Cardiac muscle cell (in vitro differentiated cells and primary cell): ENCODE measurements around the gene LTA4H. TPM values are rescaled to one million over a fixed set of nuclear protein-coding genes. Genes with fewer than 3 reads are reported as not detected.

ENCODE experiments used
- DNase-seq, 2 donors: peaks; one replicate each; pipeline versions ENCODE4 v3.0.0 to v3.0.0-alpha.2; 2010 to 2017; ENCODE audit warnings: low read depth in 1 of 2, low spot score in 1 of 2
- H3K27ac ChIP-seq: fragments of 200-600 bp; sonication (generic); 2 replicates; pipeline ENCODE4 v1.5.1; 2016
- H3K27me3 ChIP-seq: fragments of 200-600 bp; sonication (generic); 2 replicates; pipeline ENCODE4 v1.6.0; 2016; ENCODE audit warnings: control low read depth
- H3K36me3 ChIP-seq: fragments of 200-600 bp; sonication (generic); 2 replicates; pipeline ENCODE4 v1.5.1; 2016; ENCODE audit warnings: control low read depth
- H3K4me1 ChIP-seq: fragments of 200-600 bp; sonication (generic); 2 replicates; pipeline ENCODE4 v1.8.1; 2017; ENCODE audit warnings: low read depth, mild to moderate bottlenecking, mixed run types
- H3K4me3 ChIP-seq: fragments of 200-600 bp; sonication (generic); 2 replicates; pipeline ENCODE4 v1.5.1; 2016; ENCODE audit warnings: mild to moderate bottlenecking
- H3K9me3 ChIP-seq: fragments of 200-600 bp; sonication (generic); 2 replicates; pipeline ENCODE4 v1.5.1; 2017; ENCODE audit warnings: low read depth, mild to moderate bottlenecking, control low read depth
- CTCF ChIP-seq: IDR thresholded peaks from 2 replicates; pipeline ENCODE4 v1.5.1; 2012; ENCODE audit warnings: low read depth, mild to moderate bottlenecking, low read length
- polyA plus RNA-seq: library from polyadenylated mRNA; unstranded; fragments of >200 nt; fragmentation: Nextera tagmentation; extraction: Ambion mirVana; gene quantifications from 2 replicates; pipeline ENCODE4 v1.2.1, GENCODE V29; 2016
- total RNA-seq: library from RNA; depleted of rRNA; stranded (reverse); fragments of >200 nt; gene quantifications from 2 replicates; pipeline ENCODE4 v1.2.3, GENCODE V29; 2016

The LTA4H gene
- total and polyA plus RNA-seq, 2 experiments from 2014 or later, result 64.6 to 109 TPM

GRCh38 chr12:95959107-95959506 lies 76.3 kb downstream of the LTA4H start:
- Histone ChIP-seq H3K4me3 (no peak overlapping the region), H3K36me3 (no peaks in the 10 kb centered on the region), H3K27me3 (peaks cover 8% of the 10 kb centered on the region), H3K4me1 (peaks cover 2% of the 10 kb centered on the region), H3K27ac (no peak overlapping the region), H3K9me3 (no peaks in the 10 kb centered on the region)
- TF ChIP-seq CTCF, result no peak
- DNase-seq, result peak; percentile 18 to 20

GRCh38 chr12:95956557-95957145 lies 78.7 kb downstream of the LTA4H start:
- peaks cover 5% of the 10 kb centered on the region for H3K27me3 ChIP-seq
- H3K4me3 ChIP-seq, result no peak overlapping the region
- no peak overlapping the region for H3K27ac ChIP-seq
- H3K9me3 ChIP-seq, result no peaks in the 10 kb centered on the region
- H3K4me1 ChIP-seq, result no peaks in the 10 kb centered on the region
- no peak for DNase-seq
- TF ChIP-seq CTCF, result no peak
- no peaks in the 10 kb centered on the region for H3K36me3 ChIP-seq

- Histone ChIP-seq H3K36me3 (no peaks in the 10 kb centered on the region), H3K4me3 (no peak overlapping the region), H3K4me1 (no peaks in the 10 kb centered on the region), H3K9me3 (no peaks in the 10 kb centered on the region), H3K27ac (no peak overlapping the region), H3K27me3 (no peaks in the 10 kb centered on the region)
- TF ChIP-seq CTCF, result no peak
- no peak for DNase-seq
Measured at GRCh38 chr12:95955549-95956159, 79.7 kb downstream of the LTA4H start.

- Histone ChIP-seq H3K4me1 (no peaks in the 10 kb centered on the region), H3K27ac (no peak overlapping the region), H3K4me3 (no peak overlapping the region), H3K27me3 (no peaks in the 10 kb centered on the region), H3K9me3 (no peaks in the 10 kb centered on the region), H3K36me3 (no peaks in the 10 kb centered on the region)
- DNase-seq, result peak in 1 of 2 donors; percentile 19
- TF ChIP-seq CTCF, result no peak
Measured at GRCh38 chr12:95953000-95953399, 82.4 kb downstream of the LTA4H start.

GRCh38 chr12:95951515-95951914 lies 83.9 kb downstream of the LTA4H start:
- no peak for TF ChIP-seq CTCF
- Histone ChIP-seq H3K9me3 (no peaks in the 10 kb centered on the region), H3K27ac (no peak overlapping the region), H3K4me3 (no peak overlapping the region), H3K4me1 (no peaks in the 10 kb centered on the region), H3K36me3 (no peaks in the 10 kb centered on the region), H3K27me3 (no peaks in the 10 kb centered on the region)
- DNase-seq, result no peak

Other genes starting within 250 kb of the LTA4H start
- 0.86 and 1.2 TPM in 2 replicates for gene NTN4, start 244.8 kb downstream of the LTA4H start, total RNA-seq
- 1.4 TPM in 1 of 2 replicates, not detected in the other for gene NTN4, start 244.8 kb downstream of the LTA4H start, polyA plus RNA-seq
- gene SNRPF, start 176.6 kb downstream of the LTA4H start, total RNA-seq, result 20.9 and 22.7 TPM in 2 replicates
- 64.0 and 76.2 TPM in 2 replicates for gene SNRPF, start 176.6 kb downstream of the LTA4H start, polyA plus RNA-seq
- gene CCDC38, start 93.0 kb downstream of the LTA4H start, total RNA-seq, result not detected in 2 replicates
- gene CCDC38, start 93.0 kb downstream of the LTA4H start, polyA plus RNA-seq, result not detected in 2 replicates
- 0.15 and 0.25 TPM in 2 replicates for gene AMDHD1, start 92.3 kb downstream of the LTA4H start, total RNA-seq
- gene AMDHD1, start 92.3 kb downstream of the LTA4H start, polyA plus RNA-seq, result 0.06 TPM in 1 of 2 replicates, not detected in the other
- not detected in 2 replicates for gene HAL, start 39.2 kb downstream of the LTA4H start, total RNA-seq
- gene HAL, start 39.2 kb downstream of the LTA4H start, polyA plus RNA-seq, result not detected in 2 replicates
- gene ELK3, start 158.8 kb upstream of the LTA4H start, total RNA-seq, result 5.1 and 9.6 TPM in 2 replicates
- gene ELK3, start 158.8 kb upstream of the LTA4H start, polyA plus RNA-seq, result 7.3 and 10.2 TPM in 2 replicates